GM10248 (cell line): ENCODE measurements around the gene SYT13.

Experiments used
- CTCF ChIA-PET: fragments of 300-600 bp; sonication (Branson Sonifier 250); formaldehyde crosslinking; extraction: SDS; loops from one replicate; lab custom pipeline; 2021; ENCODE audit warnings: antibody characterized with exemption; lab: Yijun Ruan, JAX
- POLR2A ChIA-PET: fragments of 350-650 bp; sonication (Branson Sonifier 250); formaldehyde crosslinking; extraction: SDS; loops from one replicate; lab custom pipeline; 2020; ENCODE audit warnings: antibody characterized with exemption; lab: Yijun Ruan, JAX
- DNase-seq: peaks from one replicate; pipeline ENCODE4 v3.0.0; 2012; ENCODE audit errors: extremely low spot score
- CTCF ChIP-seq: IDR thresholded peaks from 2 replicates; pipeline ENCODE4 v1.5.1; 2012; ENCODE audit warnings: mild to moderate bottlenecking, low read depth; ENCODE audit errors: extremely low read depth, missing control alignments, control extremely low read depth

Gene SYT13

GRCh38 chr11:45316258-45316657 lies 30.1 kb upstream of the SYT13 start:
- POLR2A ChIA-PET = no interaction called here
- no peak for TF ChIP-seq CTCF
- CTCF ChIA-PET = interaction anchor here (1.3 kb wide), 1 partner anchor 380 kb away, joined by 3 read pairs; no protein-coding TSS in a partner anchor

GRCh38 chr11:45314900-45315299 lies 28.8 kb upstream of the SYT13 start:
- no peak for TF ChIP-seq CTCF
- DNase-seq = no peak
- ChIA-PET POLR2A (no interaction called here), CTCF (no interaction called here)

More at GRCh38 chr11:45316258-45316657, 30.1 kb upstream of the SYT13 start:
- no peak for DNase-seq

- no peak for DNase-seq
- ChIA-PET POLR2A (no interaction called here), CTCF (interaction anchor here (1.1 to 2.0 kb wide), 5 partner anchors 18 to 203 kb away, joined by 3 to 7 read pairs (median 4); no protein-coding TSS in a partner anchor)
- TF ChIP-seq CTCF = no peak
Measured at GRCh38 chr11:45313171-45313865, 27.2 kb upstream of the SYT13 start.

GRCh38 chr11:45305874-45306623 lies 19.9 kb upstream of the SYT13 start:
- TF ChIP-seq CTCF = no peak
- CTCF ChIA-PET = interaction anchor here (1.2 to 1.6 kb wide), 4 partner anchors 27 to 370 kb away, joined by 3 to 7 read pairs (median 5); no protein-coding TSS in a partner anchor
- DNase-seq = no peak
- POLR2A ChIA-PET = no interaction called here

GRCh38 chr11:45304992-45305335 lies 18.8 kb upstream of the SYT13 start:
- POLR2A ChIA-PET = no interaction called here

More at GRCh38 chr11:45304992-45305335, 18.8 kb upstream of the SYT13 start:
- no peak for DNase-seq
- CTCF ChIA-PET = interaction anchor here (1.2 to 1.6 kb wide), 2 partner anchors 195 to 369 kb away, joined by 4 to 7 read pairs; no protein-coding TSS in a partner anchor
- no peak for TF ChIP-seq CTCF
